Osteoblast (primary cell): ENCODE results near the gene TMEM119. TPM values are rescaled to one million over a fixed set of nuclear protein-coding genes. Genes with fewer than 3 reads are reported as not detected.
A peak's percentile ranks its signal among the peaks of the same experiment; 100 is the strongest.

Source experiments
- DNase-seq: peaks from one replicate; pipeline ENCODE4 v3.0.0; 2011; ENCODE audit warnings: low spot score, mixed read lengths; ENCODE audit not compliant: insufficient read length; ENCODE audit errors: missing footprints
- H2AFZ ChIP-seq: 2 replicates; pipeline ENCODE4 v1.6.0; 2011; ENCODE audit warnings: mild to moderate bottlenecking, low read length
- H3K27ac ChIP-seq: 2 replicates; pipeline ENCODE4 v1.5.1; 2011; ENCODE audit warnings: mild to moderate bottlenecking, low read depth, low read length, moderate library complexity
- H3K27me3 ChIP-seq: 2 replicates; pipeline ENCODE4 v1.6.0; 2012; ENCODE audit warnings: mild to moderate bottlenecking, control low read depth, inconsistent platforms, low read length, moderate library complexity; ENCODE audit not compliant: insufficient read depth
- H3K36me3 ChIP-seq: 2 replicates; pipeline ENCODE4 v1.5.1; 2011; ENCODE audit warnings: mild to moderate bottlenecking, low read length, control low read depth, moderate library complexity; ENCODE audit not compliant: insufficient read depth
- H3K4me1 ChIP-seq: 2 replicates; pipeline ENCODE4 v1.5.1; 2011; ENCODE audit warnings: mild to moderate bottlenecking, low read length, control low read depth, moderate library complexity; ENCODE audit not compliant: insufficient read depth
- H3K4me2 ChIP-seq: 2 replicates; pipeline ENCODE4 v1.6.0; 2011; ENCODE audit warnings: mild to moderate bottlenecking, low read length; ENCODE audit not compliant: insufficient read depth
- H3K4me3 ChIP-seq: fragments of 200-600 bp; sonication (generic); 3 replicates; pipeline ENCODE4 v1.5.1; 2012; ENCODE audit warnings: mild to moderate bottlenecking, low read length, inconsistent platforms; ENCODE audit not compliant: insufficient read depth
- H3K79me2 ChIP-seq: 2 replicates; pipeline ENCODE4 v1.6.0; 2012; ENCODE audit warnings: mild to moderate bottlenecking, low read length, control low read depth, inconsistent platforms; ENCODE audit not compliant: insufficient read depth
- H3K9me3 ChIP-seq: 2 replicates; pipeline ENCODE4 v1.5.1; 2011; ENCODE audit warnings: low read depth, low read length, control low read depth
- H4K20me1 ChIP-seq: 2 replicates; pipeline ENCODE4 v1.6.0; 2012; ENCODE audit warnings: mild to moderate bottlenecking, low read length, control low read depth; ENCODE audit not compliant: insufficient read depth
- CTCF ChIP-seq: IDR thresholded peaks from 2 replicates; pipeline ENCODE4 v1.5.1; 2011; ENCODE audit warnings: mild to moderate bottlenecking, low read depth, low read length, moderate library complexity; ENCODE audit errors: extremely low read depth
- total RNA-seq: library from RNA; depleted of rRNA; stranded (reverse); fragments of >200 nt; gene quantifications from 2 replicates; pipeline ENCODE4 v1.2.3, GENCODE V29; 2012

Gene TMEM119
- total RNA-seq, 1 donor, result 359 TPM

- Histone ChIP-seq H4K20me1 (peaks cover 20% of the 10 kb centered on the region), H3K36me3 (peaks cover 35% of the 10 kb centered on the region), H3K4me1 (peaks cover 35% of the 10 kb centered on the region), H3K79me2 (peaks cover 52% of the 10 kb centered on the region), H3K9me3 (no peaks in the 10 kb centered on the region), H3K27ac (peak within 1 kb of the TSS; percentile 96), H2AFZ (peak within 1 kb of the TSS; percentile 95), H3K4me2 (peak within 1 kb of the TSS; percentile 100), H3K4me3 (peak within 1 kb of the TSS; percentile 88), H3K27me3 (no peaks in the 10 kb centered on the region)
- no peak for TF ChIP-seq CTCF
- peak; percentile 96 for DNase-seq
Observed at GRCh38 chr12:108562348-108563135, 35.3 kb downstream of the TMEM119 start, which contains the start of gene ISCU. Gene ISCU (plus strand): TSS chr12:108562596. CDS start chr12:108562623, 27 bp downstream.

- H3K4me1 ChIP-seq, result peaks cover 35% of the 10 kb centered on the region
Observed at GRCh38 chr12:108561852-108562347, 36.0 kb downstream of the TMEM119 start.

GRCh38 chr12:108560752-108561719 is 36.8 kb downstream of the TMEM119 start, which contains the start of gene SART3:
Gene SART3 (minus strand): TSS chr12:108561173. CDS start chr12:108561154, 19 bp downstream.
- peak; percentile 93 for DNase-seq
- H3K4me1 ChIP-seq, result peaks cover 32% of the 10 kb centered on the region
- H3K4me2 ChIP-seq, result peak within 1 kb of the TSS; percentile 100
- peaks cover 26% of the 10 kb centered on the region for H4K20me1 ChIP-seq
- no peaks in the 10 kb centered on the region for H3K9me3 ChIP-seq
- no peaks in the 10 kb centered on the region for H3K27me3 ChIP-seq
- peak within 1 kb of the TSS; percentile 88 for H3K4me3 ChIP-seq
- H3K27ac ChIP-seq, result peak within 1 kb of the TSS; percentile 96
- TF ChIP-seq CTCF, result no peak
- H2AFZ ChIP-seq, result peak within 1 kb of the TSS; percentile 95
- H3K36me3 ChIP-seq, result peaks cover 20% of the 10 kb centered on the region
- peaks cover 65% of the 10 kb centered on the region for H3K79me2 ChIP-seq

More at GRCh38 chr12:108561852-108562347, 36.0 kb downstream of the TMEM119 start:
- H3K27me3 ChIP-seq, result no peaks in the 10 kb centered on the region
- H2AFZ ChIP-seq, result peak overlapping the region; percentile 95
- peak overlapping the region; percentile 96 for H3K27ac ChIP-seq
- peaks cover 29% of the 10 kb centered on the region for H3K36me3 ChIP-seq
- peak overlapping the region; percentile 100 for H3K4me2 ChIP-seq
- H3K9me3 ChIP-seq, result no peaks in the 10 kb centered on the region
- peak overlapping the region; percentile 88 for H3K4me3 ChIP-seq
- no peak for TF ChIP-seq CTCF
- peaks cover 21% of the 10 kb centered on the region for H4K20me1 ChIP-seq
- peaks cover 57% of the 10 kb centered on the region for H3K79me2 ChIP-seq
- DNase-seq, result no peak
